Mesodermal cell (in vitro differentiated cells): ENCODE data around the gene KRTAP21-3.

Experiments used
- H3K27ac ChIP-seq: 2 replicates; pipeline ENCODE4 v1.7.0; 2013; ENCODE audit warnings: mild to moderate bottlenecking, low read depth, low read length, moderate library complexity; ENCODE audit not compliant: severe bottlenecking
- H3K36me3 ChIP-seq: 2 replicates; pipeline ENCODE4 v1.7.1; 2013; ENCODE audit warnings: mild to moderate bottlenecking, low read length, moderate library complexity; ENCODE audit not compliant: control insufficient read depth, insufficient read depth
- H3K4me1 ChIP-seq: one replicate; pipeline ENCODE4 v1.7.1; 2013; ENCODE audit warnings: mild to moderate bottlenecking, low read length; ENCODE audit not compliant: insufficient read depth, control insufficient read depth, poor library complexity, severe bottlenecking
- H3K4me3 ChIP-seq: 2 replicates; pipeline ENCODE4 v1.7.0; 2013; ENCODE audit warnings: low read length, control low read depth, mild to moderate bottlenecking; ENCODE audit not compliant: insufficient read depth, poor library complexity, severe bottlenecking; ENCODE audit errors: extremely low read depth
- H3K9me3 ChIP-seq: 2 replicates; pipeline ENCODE4 v1.7.1; 2013; ENCODE audit warnings: mild to moderate bottlenecking, low read length, moderate library complexity; ENCODE audit not compliant: control insufficient read depth
- WGBS, 2 experiments: methylation state at CpG; one replicate each; pipeline ENCODE4 v1.1.5; 2013; ENCODE audit warnings: missing lambda C conversion rate in 2 of 2; ENCODE audit not compliant: insufficient coverage in 2 of 2; 5-methylcytosine and 5-hydroxymethylcytosine counted together

Gene KRTAP21-3

GRCh38 chr21:30714456-30714855 lies 4.1 kb downstream of the KRTAP21-3 start:
- Histone ChIP-seq H3K4me1 (no peaks in the 10 kb centered on the region), H3K27ac (no peak overlapping the region), H3K36me3 (no peaks in the 10 kb centered on the region), H3K9me3 (no peaks in the 10 kb centered on the region), H3K4me3 (no peak overlapping the region)
- WGBS, 2 experiments: 76 to 89% methylated on average over 2 of the region's 3 CpGs

GRCh38 chr21:30713766-30714165 lies 4.8 kb downstream of the KRTAP21-3 start:
- Histone ChIP-seq H3K36me3 (no peaks in the 10 kb centered on the region), H3K4me3 (no peak overlapping the region), H3K4me1 (no peaks in the 10 kb centered on the region), H3K27ac (no peak overlapping the region), H3K9me3 (no peaks in the 10 kb centered on the region)
- 89 to 92% methylated on average over 1 to 2 of the region's 3 CpGs for WGBS, 2 experiments

- no peaks in the 10 kb centered on the region for H3K4me1 ChIP-seq
- no peak overlapping the region for H3K27ac ChIP-seq
- no peaks in the 10 kb centered on the region for H3K36me3 ChIP-seq
- no peak overlapping the region for H3K4me3 ChIP-seq
- H3K9me3 ChIP-seq: no peaks in the 10 kb centered on the region
- WGBS, 2 experiments: 37 to 47% methylated on average over 3 of the region's 3 CpGs
These were observed 8.1 kb downstream of the KRTAP21-3 start for GRCh38 chr21:30710499-30710898.

DNA sequence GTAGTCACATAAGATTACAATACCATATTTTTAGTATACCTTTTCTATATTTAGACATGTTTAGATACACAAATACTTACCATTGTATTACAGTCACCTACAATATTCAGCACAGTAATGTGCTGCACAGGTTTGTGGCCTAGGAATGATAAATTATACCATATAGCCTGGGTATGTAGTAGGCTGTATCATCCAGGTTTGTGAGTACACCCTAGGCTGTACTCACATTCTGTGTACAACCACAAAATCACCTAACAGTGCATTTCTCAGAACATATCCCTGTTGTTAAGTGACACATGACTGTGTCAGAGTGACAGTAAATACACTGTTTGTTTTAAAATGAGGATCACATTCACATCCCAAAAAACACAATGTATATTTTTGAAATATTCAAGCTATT lies 11.2 kb downstream of the KRTAP21-3 start:
- Histone ChIP-seq H3K4me3 (no peak overlapping the region), H3K9me3 (no peaks in the 10 kb centered on the region), H3K4me1 (no peaks in the 10 kb centered on the region), H3K36me3 (no peaks in the 10 kb centered on the region), H3K27ac (no peak overlapping the region)

- Histone ChIP-seq H3K4me3 (no peak overlapping the region), H3K27ac (no peak overlapping the region), H3K36me3 (no peaks in the 10 kb centered on the region), H3K4me1 (no peaks in the 10 kb centered on the region), H3K9me3 (no peaks in the 10 kb centered on the region)
- no CpG with 5 or more reads among the region's 1 CpG for WGBS, 2 experiments
These were observed 22.6 kb downstream of the KRTAP21-3 start for GRCh38 chr21:30695956-30696355.

DNA sequence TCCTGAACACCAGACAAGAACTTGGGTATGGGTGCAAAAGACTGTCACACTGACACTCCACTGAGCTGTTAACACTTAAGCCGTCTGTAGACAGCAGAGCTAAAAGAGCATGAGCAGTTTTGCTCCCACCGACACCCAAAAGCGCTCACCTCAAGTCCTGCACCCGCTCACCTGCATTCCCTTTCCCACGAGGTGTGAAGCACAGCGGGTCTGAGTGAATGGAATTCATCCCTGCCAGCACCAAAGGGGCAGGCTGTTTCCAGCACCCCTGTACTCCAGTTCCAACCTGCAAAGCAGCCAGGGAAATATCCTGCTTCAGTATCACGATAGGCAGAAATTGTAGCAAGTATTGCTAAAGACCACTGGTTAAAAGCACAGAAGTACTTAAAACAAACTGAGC lies 28.8 kb downstream of the KRTAP21-3 start:
- Histone ChIP-seq H3K27ac (no peak overlapping the region), H3K9me3 (no peaks in the 10 kb centered on the region), H3K4me1 (no peaks in the 10 kb centered on the region), H3K36me3 (no peaks in the 10 kb centered on the region), H3K4me3 (no peak overlapping the region)
- WGBS, 2 experiments: 59 to 74% methylated on average over 6 to 7 of the region's 7 CpGs

- H3K27ac ChIP-seq: no peak overlapping the region
- H3K4me1 ChIP-seq: no peaks in the 10 kb centered on the region
- WGBS, 2 experiments: 69 to 75% methylated on average over 4 to 6 of the region's 6 CpGs
- H3K9me3 ChIP-seq: no peaks in the 10 kb centered on the region
- H3K36me3 ChIP-seq: no peaks in the 10 kb centered on the region
- no peak overlapping the region for H3K4me3 ChIP-seq
These were observed 34.1 kb downstream of the KRTAP21-3 start for GRCh38 chr21:30684506-30684905.

DNA sequence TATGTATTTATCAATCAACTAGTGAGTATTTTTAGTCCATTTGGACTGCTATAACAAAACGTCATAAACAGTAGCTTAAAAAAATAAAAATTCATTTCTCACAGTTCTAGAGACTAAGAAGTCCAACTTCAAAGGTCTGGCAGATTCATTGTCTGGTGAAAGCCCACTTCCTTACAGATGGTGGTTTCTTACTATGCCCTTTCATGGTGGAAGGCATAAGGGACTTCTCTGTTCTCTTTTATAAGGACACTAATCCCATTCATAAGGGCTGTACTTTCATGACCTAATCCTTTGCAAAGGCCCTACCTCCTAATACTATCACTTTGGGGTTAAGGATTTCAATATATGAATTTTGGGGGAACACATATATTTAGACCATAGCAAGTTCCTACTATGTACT lies 38.0 kb downstream of the KRTAP21-3 start:
- WGBS, 2 experiments: no CpG with 5 or more reads among the region's 1 CpG
- H3K4me3 ChIP-seq: no peak overlapping the region
- H3K36me3 ChIP-seq: no peaks in the 10 kb centered on the region
- no peak overlapping the region for H3K27ac ChIP-seq
- H3K9me3 ChIP-seq: no peaks in the 10 kb centered on the region
- H3K4me1 ChIP-seq: no peaks in the 10 kb centered on the region

GRCh38 chr21:30676737-30677136 lies 41.8 kb downstream of the KRTAP21-3 start:
- Histone ChIP-seq H3K4me1 (no peaks in the 10 kb centered on the region), H3K9me3 (no peaks in the 10 kb centered on the region), H3K27ac (no peak overlapping the region), H3K36me3 (no peaks in the 10 kb centered on the region), H3K4me3 (no peak overlapping the region)

DNA sequence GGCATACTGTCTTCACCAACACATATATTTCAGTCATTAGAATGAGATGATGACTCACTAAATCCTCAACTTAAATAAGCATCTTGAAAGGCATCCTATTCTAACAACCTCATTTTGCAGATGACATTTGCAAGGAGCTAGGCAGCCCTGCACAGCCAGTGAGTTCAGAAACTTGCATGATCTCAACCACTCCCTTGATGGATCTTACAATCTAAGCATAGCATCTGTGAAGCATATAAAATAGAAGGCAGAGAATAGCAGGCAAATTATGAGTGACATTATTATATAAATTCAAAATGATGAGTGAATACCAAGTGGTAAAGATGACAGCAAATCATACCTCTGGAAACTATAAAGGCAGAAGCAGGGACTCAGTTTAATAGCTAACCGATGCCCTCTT lies 44.3 kb downstream of the KRTAP21-3 start:
- Histone ChIP-seq H3K27ac (no peak overlapping the region), H3K9me3 (no peaks in the 10 kb centered on the region), H3K4me3 (no peak overlapping the region), H3K4me1 (no peaks in the 10 kb centered on the region), H3K36me3 (no peaks in the 10 kb centered on the region)
- 67% methylated on average over 1 of the region's 1 CpG; no CpG with 5 or more reads in 1 of the 2 experiments for WGBS, 2 experiments

DNA sequence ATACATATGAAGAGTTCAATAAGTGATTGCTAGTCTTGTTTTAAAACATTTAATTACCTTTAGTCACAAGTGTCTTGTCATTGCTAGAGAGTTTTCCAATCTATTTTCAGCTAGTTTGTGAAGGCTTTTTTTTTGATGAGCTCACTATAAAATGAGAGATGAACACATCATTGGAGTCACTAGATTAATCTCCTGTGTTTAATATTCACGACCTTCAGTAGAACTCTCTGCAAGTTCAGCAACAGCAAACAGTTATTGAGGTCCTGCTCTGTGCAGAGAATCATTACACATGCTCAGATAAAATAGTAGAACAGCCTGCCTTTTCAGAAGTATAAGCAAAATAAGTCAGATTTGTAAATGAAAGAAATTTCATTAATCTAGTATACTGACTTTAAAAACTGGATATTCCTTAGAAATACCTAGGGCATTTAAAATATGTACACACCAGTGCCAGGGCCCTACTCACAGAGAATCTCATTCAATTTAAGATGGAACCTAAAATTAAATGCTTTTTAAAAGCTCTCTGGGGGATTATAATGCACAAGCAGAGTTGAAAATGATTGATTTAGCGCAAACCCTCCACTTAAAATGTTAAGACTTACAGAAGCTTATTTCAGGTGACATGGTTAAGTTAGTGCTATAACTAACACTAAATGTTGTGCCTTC lies 45.5 kb downstream of the KRTAP21-3 start:
- no CpG with 5 or more reads among the region's 2 CpGs for WGBS, 2 experiments
- no peaks in the 10 kb centered on the region for H3K4me1 ChIP-seq
- no peak overlapping the region for H3K4me3 ChIP-seq
- no peak overlapping the region for H3K27ac ChIP-seq
- H3K36me3 ChIP-seq: no peaks in the 10 kb centered on the region
- no peaks in the 10 kb centered on the region for H3K9me3 ChIP-seq
